H1 (cell line): ENCODE data around the gene RRP1. TPM values are rescaled to one million over a fixed set of nuclear protein-coding genes. Genes with fewer than 3 reads are reported as not detected.

Experiments
- GTF2F1 ChIP-seq: IDR thresholded peaks from 2 replicates; pipeline ENCODE4 v1.6.1; 2012; ENCODE audit warnings: low read depth, low read length, improper control_type of control experiment, borderline replicate concordance
- KDM5A ChIP-seq: fragments of 200-600 bp; IDR thresholded peaks from 2 replicates; pipeline ENCODE4 v1.7.1; 2012; ENCODE audit warnings: mild to moderate bottlenecking, low read length, inconsistent platforms, mixed read lengths
- MAFK ChIP-seq: IDR thresholded peaks from 2 replicates; pipeline ENCODE4 v1.6.1; 2012; ENCODE audit warnings: low read depth, mild to moderate bottlenecking, improper control_type of control experiment, low read length
- POLR2AphosphoS5 ChIP-seq: IDR thresholded peaks from 2 replicates; pipeline ENCODE4 v1.6.1; 2011; ENCODE audit warnings: low read depth, low read length
- RBBP5 ChIP-seq: IDR thresholded peaks from 2 replicates; pipeline ENCODE4 v1.7.1; 2012; ENCODE audit warnings: low read depth, mild to moderate bottlenecking, inconsistent platforms, low read length, moderate library complexity, borderline replicate concordance
- SIRT6 ChIP-seq: IDR thresholded peaks from one replicate; pipeline ENCODE4 v1.7.1; 2012; ENCODE audit warnings: low read length, inconsistent platforms
- SRF ChIP-seq: IDR thresholded peaks from 2 replicates; pipeline ENCODE4 v1.6.1; 2011; ENCODE audit warnings: mild to moderate bottlenecking, low read depth, low read length, moderate library complexity
- TAF1 ChIP-seq: IDR thresholded peaks from 2 replicates; pipeline ENCODE4 v1.6.1; 2011; ENCODE audit warnings: mild to moderate bottlenecking, low read depth, low read length
- TAF7 ChIP-seq: optimal IDR thresholded peaks from 2 replicates; pipeline ENCODE3; 2011; ENCODE audit warnings: low read depth, mild to moderate bottlenecking, inconsistent platforms, low read length, moderate library complexity, borderline replicate concordance
- TCF12 ChIP-seq: IDR thresholded peaks from 2 replicates; pipeline ENCODE4 v1.6.1; 2011; ENCODE audit warnings: low read depth, mild to moderate bottlenecking, low read length
- polyA plus RNA-seq, 7 experiments: library from polyadenylated mRNA; depleted of rRNA in 3 of 7; stranded (reverse) in 5 of 7; unstranded in 2 of 7; fragments of >200 nt in 5 of 7; fragments of 200-250 nt in 2 of 7; gene quantifications; 1 replicate in 5 of 7; 2 replicates in 1 of 7; 4 replicates in 1 of 7; pipeline versions ENCODE4 v1.2.1 to v1.2.3, GENCODE V29; 2011 to 2013; ENCODE audit warnings: missing spikeins in 2 of 7, mixed read lengths in 2 of 7
- total RNA-seq: library from RNA; stranded (reverse); fragmentation: NEBNext Ultra II Directional; extraction: Animal tissue kit (Norgen Biotek cat#: 25700); gene quantifications from 2 replicates; pipeline ENCODE4 v1.2.1, GENCODE V29; 2021
- TF ChIP-seq, protein P1 (sequence below): fragments of 300-600 bp; sonication (generic); IDR thresholded peaks from 2 replicates; pipeline ENCODE4 v1.7.1; 2012; ENCODE audit warnings: low read length, moderate library complexity, mild to moderate bottlenecking, inconsistent platforms; ENCODE audit not compliant: insufficient replicate concordance
- TF ChIP-seq, protein P2 (sequence below): IDR thresholded peaks from 2 replicates; pipeline ENCODE4 v1.6.1; 2012; ENCODE audit warnings: inconsistent platforms

RRP1 gene
- total and polyA plus RNA-seq, 2 of the 8 experiments (the other 6 are each of a cell fraction or from before 2014, with no cell fraction given), result 11.6 to 55.2 TPM

DNA sequence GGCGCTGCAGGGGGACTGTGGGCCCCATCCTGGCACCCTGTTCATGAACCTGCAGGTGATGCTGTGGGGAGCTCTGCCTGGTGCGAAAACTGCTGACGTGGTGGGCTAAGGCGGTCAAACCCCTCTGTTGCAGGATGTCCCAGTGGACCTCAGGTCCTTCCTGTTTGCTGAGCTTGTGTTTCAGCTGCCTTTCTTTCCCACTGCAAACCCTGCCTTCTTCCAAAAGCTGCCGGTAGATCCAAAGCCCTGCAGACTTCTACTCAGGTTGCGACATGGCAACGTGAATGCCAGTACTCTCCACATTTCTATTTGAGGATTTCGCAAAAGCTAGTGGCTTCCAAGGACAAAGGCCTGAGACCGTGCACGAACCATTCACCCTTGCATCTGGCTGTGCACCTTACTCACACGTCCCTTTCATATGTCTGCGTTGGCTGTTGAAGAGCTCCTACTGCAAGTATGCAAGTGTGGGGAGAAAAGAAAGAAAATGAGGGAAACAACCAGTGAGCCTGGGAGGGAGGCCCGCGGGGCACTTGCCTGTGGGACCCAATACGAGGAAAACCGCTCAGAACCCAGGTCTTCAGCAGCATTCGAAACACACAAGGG is 6.2 kb upstream of the RRP1 start (continued):
- TF ChIP-seq, protein P1, sequence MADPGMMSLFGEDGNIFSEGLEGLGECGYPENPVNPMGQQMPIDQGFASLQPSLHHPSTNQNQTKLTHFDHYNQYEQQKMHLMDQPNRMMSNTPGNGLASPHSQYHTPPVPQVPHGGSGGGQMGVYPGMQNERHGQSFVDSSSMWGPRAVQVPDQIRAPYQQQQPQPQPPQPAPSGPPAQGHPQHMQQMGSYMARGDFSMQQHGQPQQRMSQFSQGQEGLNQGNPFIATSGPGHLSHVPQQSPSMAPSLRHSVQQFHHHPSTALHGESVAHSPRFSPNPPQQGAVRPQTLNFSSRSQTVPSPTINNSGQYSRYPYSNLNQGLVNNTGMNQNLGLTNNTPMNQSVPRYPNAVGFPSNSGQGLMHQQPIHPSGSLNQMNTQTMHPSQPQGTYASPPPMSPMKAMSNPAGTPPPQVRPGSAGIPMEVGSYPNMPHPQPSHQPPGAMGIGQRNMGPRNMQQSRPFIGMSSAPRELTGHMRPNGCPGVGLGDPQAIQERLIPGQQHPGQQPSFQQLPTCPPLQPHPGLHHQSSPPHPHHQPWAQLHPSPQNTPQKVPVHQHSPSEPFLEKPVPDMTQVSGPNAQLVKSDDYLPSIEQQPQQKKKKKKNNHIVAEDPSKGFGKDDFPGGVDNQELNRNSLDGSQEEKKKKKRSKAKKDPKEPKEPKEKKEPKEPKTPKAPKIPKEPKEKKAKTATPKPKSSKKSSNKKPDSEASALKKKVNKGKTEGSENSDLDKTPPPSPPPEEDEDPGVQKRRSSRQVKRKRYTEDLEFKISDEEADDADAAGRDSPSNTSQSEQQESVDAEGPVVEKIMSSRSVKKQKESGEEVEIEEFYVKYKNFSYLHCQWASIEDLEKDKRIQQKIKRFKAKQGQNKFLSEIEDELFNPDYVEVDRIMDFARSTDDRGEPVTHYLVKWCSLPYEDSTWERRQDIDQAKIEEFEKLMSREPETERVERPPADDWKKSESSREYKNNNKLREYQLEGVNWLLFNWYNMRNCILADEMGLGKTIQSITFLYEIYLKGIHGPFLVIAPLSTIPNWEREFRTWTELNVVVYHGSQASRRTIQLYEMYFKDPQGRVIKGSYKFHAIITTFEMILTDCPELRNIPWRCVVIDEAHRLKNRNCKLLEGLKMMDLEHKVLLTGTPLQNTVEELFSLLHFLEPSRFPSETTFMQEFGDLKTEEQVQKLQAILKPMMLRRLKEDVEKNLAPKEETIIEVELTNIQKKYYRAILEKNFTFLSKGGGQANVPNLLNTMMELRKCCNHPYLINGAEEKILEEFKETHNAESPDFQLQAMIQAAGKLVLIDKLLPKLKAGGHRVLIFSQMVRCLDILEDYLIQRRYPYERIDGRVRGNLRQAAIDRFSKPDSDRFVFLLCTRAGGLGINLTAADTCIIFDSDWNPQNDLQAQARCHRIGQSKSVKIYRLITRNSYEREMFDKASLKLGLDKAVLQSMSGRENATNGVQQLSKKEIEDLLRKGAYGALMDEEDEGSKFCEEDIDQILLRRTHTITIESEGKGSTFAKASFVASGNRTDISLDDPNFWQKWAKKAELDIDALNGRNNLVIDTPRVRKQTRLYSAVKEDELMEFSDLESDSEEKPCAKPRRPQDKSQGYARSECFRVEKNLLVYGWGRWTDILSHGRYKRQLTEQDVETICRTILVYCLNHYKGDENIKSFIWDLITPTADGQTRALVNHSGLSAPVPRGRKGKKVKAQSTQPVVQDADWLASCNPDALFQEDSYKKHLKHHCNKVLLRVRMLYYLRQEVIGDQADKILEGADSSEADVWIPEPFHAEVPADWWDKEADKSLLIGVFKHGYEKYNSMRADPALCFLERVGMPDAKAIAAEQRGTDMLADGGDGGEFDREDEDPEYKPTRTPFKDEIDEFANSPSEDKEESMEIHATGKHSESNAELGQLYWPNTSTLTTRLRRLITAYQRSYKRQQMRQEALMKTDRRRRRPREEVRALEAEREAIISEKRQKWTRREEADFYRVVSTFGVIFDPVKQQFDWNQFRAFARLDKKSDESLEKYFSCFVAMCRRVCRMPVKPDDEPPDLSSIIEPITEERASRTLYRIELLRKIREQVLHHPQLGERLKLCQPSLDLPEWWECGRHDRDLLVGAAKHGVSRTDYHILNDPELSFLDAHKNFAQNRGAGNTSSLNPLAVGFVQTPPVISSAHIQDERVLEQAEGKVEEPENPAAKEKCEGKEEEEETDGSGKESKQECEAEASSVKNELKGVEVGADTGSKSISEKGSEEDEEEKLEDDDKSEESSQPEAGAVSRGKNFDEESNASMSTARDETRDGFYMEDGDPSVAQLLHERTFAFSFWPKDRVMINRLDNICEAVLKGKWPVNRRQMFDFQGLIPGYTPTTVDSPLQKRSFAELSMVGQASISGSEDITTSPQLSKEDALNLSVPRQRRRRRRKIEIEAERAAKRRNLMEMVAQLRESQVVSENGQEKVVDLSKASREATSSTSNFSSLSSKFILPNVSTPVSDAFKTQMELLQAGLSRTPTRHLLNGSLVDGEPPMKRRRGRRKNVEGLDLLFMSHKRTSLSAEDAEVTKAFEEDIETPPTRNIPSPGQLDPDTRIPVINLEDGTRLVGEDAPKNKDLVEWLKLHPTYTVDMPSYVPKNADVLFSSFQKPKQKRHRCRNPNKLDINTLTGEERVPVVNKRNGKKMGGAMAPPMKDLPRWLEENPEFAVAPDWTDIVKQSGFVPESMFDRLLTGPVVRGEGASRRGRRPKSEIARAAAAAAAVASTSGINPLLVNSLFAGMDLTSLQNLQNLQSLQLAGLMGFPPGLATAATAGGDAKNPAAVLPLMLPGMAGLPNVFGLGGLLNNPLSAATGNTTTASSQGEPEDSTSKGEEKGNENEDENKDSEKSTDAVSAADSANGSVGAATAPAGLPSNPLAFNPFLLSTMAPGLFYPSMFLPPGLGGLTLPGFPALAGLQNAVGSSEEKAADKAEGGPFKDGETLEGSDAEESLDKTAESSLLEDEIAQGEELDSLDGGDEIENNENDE, result no peak
- TF ChIP-seq RBBP5 (no peak), POLR2AphosphoS5 (no peak), TAF7 (no peak), TAF1 (no peak), SIRT6 (no peak), KDM5A (no peak), MAFK (no peak), GTF2F1 (no peak), TCF12 (no peak), SRF (no peak)
- TF ChIP-seq, protein P2, sequence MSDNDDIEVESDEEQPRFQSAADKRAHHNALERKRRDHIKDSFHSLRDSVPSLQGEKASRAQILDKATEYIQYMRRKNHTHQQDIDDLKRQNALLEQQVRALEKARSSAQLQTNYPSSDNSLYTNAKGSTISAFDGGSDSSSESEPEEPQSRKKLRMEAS, result no peak
